Upper lobe of left lung (tissue), 4 donors: Measurements from ENCODE around the gene GRIK4.
A peak's percentile ranks its signal among the peaks of the same experiment; 100 is the strongest.

ENCODE experiments used
- CTCF ChIP-seq, 6 experiments: fragments of 450-650 bp in 4 of 6; fragments of 200-600 bp in 2 of 6; sonication (generic) in 2 of 6; IDR thresholded peaks; one replicate each; pipeline ENCODE4 v1.5.1; 2016 to 2019; ENCODE audit warnings: antibody characterized with exemption in 6 of 6
- EP300 ChIP-seq, 4 donors: sonication (generic); formaldehyde crosslinking; IDR thresholded peaks; one replicate each; pipeline ENCODE4 v1.5.1; 2017; ENCODE audit warnings: antibody characterized with exemption in 4 of 4, control low read depth in 2 of 4
- POLR2A ChIP-seq, 4 donors: fragments of 450-650 bp; IDR thresholded peaks; one replicate each; pipeline ENCODE4 v1.5.1; 2016 to 2017; ENCODE audit warnings: antibody characterized with exemption in 4 of 4, mild to moderate bottlenecking in 2 of 4
- POLR2AphosphoS5 ChIP-seq, 2 donors: sonication (generic); formaldehyde crosslinking; IDR thresholded peaks; one replicate each; pipeline ENCODE4 v1.5.1; 2017; ENCODE audit warnings: antibody characterized with exemption in 2 of 2

GRCh38 chr11:120608760-120609211 lies 97.2 kb downstream of the GRIK4 start:
- TF ChIP-seq POLR2A (IDR thresholded peaks at IDR 0.05), result no peak
- TF ChIP-seq CTCF (IDR thresholded peaks at IDR 0.05), result no peak
- TF ChIP-seq EP300 (IDR thresholded peaks at IDR 0.05), result no peak
- TF ChIP-seq POLR2AphosphoS5 (IDR thresholded peaks at IDR 0.05), result peak in 1 of 2 donors; percentile 18
